WTC11 (cell line): Measurements from ENCODE around the gene PLP2. TPM values are rescaled to one million over a fixed set of nuclear protein-coding genes. Genes with fewer than 3 reads are reported as not detected.

Experiments used
- ATAC-seq: fragments of 200-7000 bp; cut with Tn5 transposase; 2 replicates; pipeline ENCODE4 v1.10.0; 2021; ENCODE audit warnings: mild to moderate bottlenecking, moderate library complexity
- CTCF ChIA-PET: fragments of 300-600 bp; sonication (Branson Sonifier 250); formaldehyde crosslinking; loops from one replicate; lab custom pipeline; 2021; ENCODE audit warnings: antibody characterized with exemption; lab: Charles Lee
- POLR2A ChIA-PET: fragments of 350-600 bp; sonication (Branson Sonifier 250); formaldehyde crosslinking; loops from one replicate; lab custom pipeline; 2021; ENCODE audit warnings: antibody characterized with exemption; lab: Charles Lee
- DNase-seq: peaks from one replicate; pipeline ENCODE4 v3.0.0; 2021; ENCODE audit warnings: low spot score
- H3K27ac Mint-ChIP-seq: 2 replicates; pipeline ENCODE4 v1.8.0; 2021; ENCODE audit warnings: mixed read lengths
- H3K27me3 Mint-ChIP-seq: 2 replicates; pipeline ENCODE4 v1.8.0; 2021; ENCODE audit warnings: low read depth, mild to moderate bottlenecking, moderate library complexity, mixed read lengths
- H3K36me3 Mint-ChIP-seq: 2 replicates; pipeline ENCODE4 v1.8.0; 2021; ENCODE audit warnings: mixed read lengths
- H3K4me1 Mint-ChIP-seq: 2 replicates; pipeline ENCODE4 v1.8.0; 2022; ENCODE audit warnings: mixed read lengths
- H3K4me3 Mint-ChIP-seq: 2 replicates; pipeline ENCODE4 v1.8.0; 2021; ENCODE audit warnings: mild to moderate bottlenecking, moderate library complexity, mixed read lengths
- H3K9me3 Mint-ChIP-seq: 2 replicates; pipeline ENCODE4 v1.8.0; 2021; ENCODE audit warnings: mixed read lengths
- ATF1 ChIP-seq: sonication (generic); formaldehyde crosslinking; IDR thresholded peaks from 2 replicates; pipeline ENCODE4 v1.8.1; 2023; ENCODE audit warnings: mild to moderate bottlenecking, moderate library complexity, missing genetic modification reagents
- ELF4 ChIP-seq: sonication (generic); formaldehyde crosslinking; IDR thresholded peaks from 2 replicates; pipeline ENCODE4 v1.8.1; 2022; ENCODE audit warnings: low read depth, mild to moderate bottlenecking, moderate library complexity, missing genetic modification reagents
- EMX1 ChIP-seq: fragments of 250-450 bp; sonication (Bioruptor Pico); IDR thresholded peaks from 2 replicates; pipeline ENCODE4 v1.8.0; 2021; ENCODE audit warnings: mild to moderate bottlenecking
- HMGA2 ChIP-seq: fragments of 250-450 bp; sonication (Bioruptor Pico); IDR thresholded peaks from 2 replicates; pipeline ENCODE4 v1.4.0; 2021; ENCODE audit warnings: mild to moderate bottlenecking, moderate library complexity
- NR2C2 ChIP-seq: sonication (generic); formaldehyde crosslinking; IDR thresholded peaks from 2 replicates; pipeline ENCODE4 v1.8.0; 2022; ENCODE audit warnings: mild to moderate bottlenecking, missing genetic modification reagents
- OVOL2 ChIP-seq: fragments of 250-450 bp; sonication (Bioruptor Pico); IDR thresholded peaks from 2 replicates; pipeline ENCODE4 v1.9.0; 2021; ENCODE audit warnings: mild to moderate bottlenecking, borderline replicate concordance
- SOX15 ChIP-seq: fragments of 250-450 bp; sonication (Bioruptor Pico); IDR thresholded peaks from 2 replicates; pipeline ENCODE4 v1.9.0; 2021; ENCODE audit warnings: mild to moderate bottlenecking
- TCF7 ChIP-seq: sonication (generic); formaldehyde crosslinking; IDR thresholded peaks from 2 replicates; pipeline ENCODE4 v1.8.0; 2022; ENCODE audit warnings: mild to moderate bottlenecking, low read depth, missing genetic modification reagents, moderate library complexity
- TEAD1 ChIP-seq: sonication (generic); formaldehyde crosslinking; IDR thresholded peaks from 2 replicates; pipeline ENCODE4 v1.8.0; 2022; ENCODE audit warnings: mild to moderate bottlenecking, missing genetic modification reagents
- ZNF121 ChIP-seq: sonication (generic); formaldehyde crosslinking; IDR thresholded peaks from 2 replicates; pipeline ENCODE4 v1.8.0; 2023; ENCODE audit warnings: missing genetic modification reagents
- ZNF263 ChIP-seq: sonication (generic); formaldehyde crosslinking; IDR thresholded peaks from 2 replicates; pipeline ENCODE4 v1.8.1; 2022; ENCODE audit warnings: low read depth, mild to moderate bottlenecking, moderate library complexity, missing genetic modification reagents
- ZNF671 ChIP-seq: fragments of 250-450 bp; sonication (Bioruptor Pico); IDR thresholded peaks from 2 replicates; pipeline ENCODE4 v1.8.0; 2021; ENCODE audit warnings: mild to moderate bottlenecking
- total RNA-seq: library from RNA; stranded (reverse); gene quantifications from 3 replicates; pipeline ENCODE4 v1.2.3, GENCODE V29; 2021
- TF ChIP-seq, protein P1 (sequence below): sonication (generic); formaldehyde crosslinking; conservative IDR thresholded peaks from 2 replicates; pipeline ENCODE4 v1.8.1; 2023; ENCODE audit warnings: mild to moderate bottlenecking, low read depth, missing genetic modification reagents, moderate library complexity
- TF ChIP-seq, protein P2 (sequence below): sonication (generic); formaldehyde crosslinking; IDR thresholded peaks from 2 replicates; pipeline ENCODE4 v1.8.0; 2023; ENCODE audit warnings: missing genetic modification reagents
- TF ChIP-seq, protein P3 (sequence below): fragments of 250-450 bp; sonication (Bioruptor Pico); IDR thresholded peaks from 2 replicates; pipeline ENCODE4 v1.8.0; 2021; ENCODE audit warnings: mild to moderate bottlenecking
- TF ChIP-seq, protein P4 (sequence below): sonication (generic); formaldehyde crosslinking; IDR thresholded peaks from 2 replicates; pipeline ENCODE4 v1.8.1; 2023; ENCODE audit warnings: mild to moderate bottlenecking, moderate library complexity, missing genetic modification reagents
- TF ChIP-seq, protein P5 (sequence below): fragments of 250-450 bp; sonication (Bioruptor Pico); IDR thresholded peaks from 2 replicates; pipeline ENCODE4 v1.9.0; 2021; ENCODE audit warnings: mild to moderate bottlenecking
- TF ChIP-seq, protein P6 (sequence below): fragments of 250-450 bp; sonication (Bioruptor Pico); IDR thresholded peaks from 2 replicates; pipeline ENCODE4 v1.9.0; 2021; ENCODE audit warnings: mild to moderate bottlenecking
- TF ChIP-seq, protein P7 (sequence below): fragments of 250-450 bp; sonication (Bioruptor Pico); IDR thresholded peaks from 2 replicates; pipeline ENCODE4 v1.9.0; 2021; ENCODE audit warnings: moderate library complexity, mild to moderate bottlenecking, inconsistent platforms, borderline replicate concordance
- TF ChIP-seq, protein P8 (sequence below): sonication (generic); formaldehyde crosslinking; IDR thresholded peaks from 2 replicates; pipeline ENCODE4 v1.8.0; 2023; ENCODE audit warnings: missing genetic modification reagents, mild to moderate bottlenecking, borderline replicate concordance

Gene PLP2
- total RNA-seq, 1 experiment from 2014 or later, result 12.4 TPM

DNA sequence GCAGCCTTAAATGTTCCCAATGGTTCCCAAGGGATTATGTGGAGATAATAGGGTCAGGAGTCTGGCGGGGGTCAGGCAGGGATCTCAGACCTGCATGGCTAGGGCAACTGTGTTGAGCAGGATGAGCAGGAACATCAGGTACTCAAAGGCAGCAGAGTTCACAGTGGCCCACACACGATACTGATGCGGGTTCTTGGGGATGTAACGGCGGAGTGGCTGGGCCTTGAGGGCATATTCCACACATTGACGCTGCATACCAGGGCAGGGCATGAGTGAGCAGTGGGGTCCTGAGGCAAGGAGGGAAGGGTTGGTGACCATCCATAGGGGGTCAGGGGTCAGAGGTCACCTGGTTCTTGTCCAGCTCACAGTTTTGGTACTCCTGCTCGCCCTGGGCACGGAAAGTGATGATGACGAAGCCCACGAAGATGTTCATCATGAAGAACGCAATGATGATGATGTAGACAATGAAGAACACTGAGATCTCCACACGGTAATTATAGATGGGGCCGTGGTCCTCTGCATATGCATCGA is 43.4 kb downstream of the PLP2 start (continued):
- TF ChIP-seq, protein P1, sequence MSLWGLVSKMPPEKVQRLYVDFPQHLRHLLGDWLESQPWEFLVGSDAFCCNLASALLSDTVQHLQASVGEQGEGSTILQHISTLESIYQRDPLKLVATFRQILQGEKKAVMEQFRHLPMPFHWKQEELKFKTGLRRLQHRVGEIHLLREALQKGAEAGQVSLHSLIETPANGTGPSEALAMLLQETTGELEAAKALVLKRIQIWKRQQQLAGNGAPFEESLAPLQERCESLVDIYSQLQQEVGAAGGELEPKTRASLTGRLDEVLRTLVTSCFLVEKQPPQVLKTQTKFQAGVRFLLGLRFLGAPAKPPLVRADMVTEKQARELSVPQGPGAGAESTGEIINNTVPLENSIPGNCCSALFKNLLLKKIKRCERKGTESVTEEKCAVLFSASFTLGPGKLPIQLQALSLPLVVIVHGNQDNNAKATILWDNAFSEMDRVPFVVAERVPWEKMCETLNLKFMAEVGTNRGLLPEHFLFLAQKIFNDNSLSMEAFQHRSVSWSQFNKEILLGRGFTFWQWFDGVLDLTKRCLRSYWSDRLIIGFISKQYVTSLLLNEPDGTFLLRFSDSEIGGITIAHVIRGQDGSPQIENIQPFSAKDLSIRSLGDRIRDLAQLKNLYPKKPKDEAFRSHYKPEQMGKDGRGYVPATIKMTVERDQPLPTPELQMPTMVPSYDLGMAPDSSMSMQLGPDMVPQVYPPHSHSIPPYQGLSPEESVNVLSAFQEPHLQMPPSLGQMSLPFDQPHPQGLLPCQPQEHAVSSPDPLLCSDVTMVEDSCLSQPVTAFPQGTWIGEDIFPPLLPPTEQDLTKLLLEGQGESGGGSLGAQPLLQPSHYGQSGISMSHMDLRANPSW, result no peak
- TF ChIP-seq ATF1 (CRISPR knock-in tag), result no peak
- TF ChIP-seq, protein P2, sequence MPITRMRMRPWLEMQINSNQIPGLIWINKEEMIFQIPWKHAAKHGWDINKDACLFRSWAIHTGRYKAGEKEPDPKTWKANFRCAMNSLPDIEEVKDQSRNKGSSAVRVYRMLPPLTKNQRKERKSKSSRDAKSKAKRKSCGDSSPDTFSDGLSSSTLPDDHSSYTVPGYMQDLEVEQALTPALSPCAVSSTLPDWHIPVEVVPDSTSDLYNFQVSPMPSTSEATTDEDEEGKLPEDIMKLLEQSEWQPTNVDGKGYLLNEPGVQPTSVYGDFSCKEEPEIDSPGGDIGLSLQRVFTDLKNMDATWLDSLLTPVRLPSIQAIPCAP (CRISPR knock-in tag), result no peak

DNA sequence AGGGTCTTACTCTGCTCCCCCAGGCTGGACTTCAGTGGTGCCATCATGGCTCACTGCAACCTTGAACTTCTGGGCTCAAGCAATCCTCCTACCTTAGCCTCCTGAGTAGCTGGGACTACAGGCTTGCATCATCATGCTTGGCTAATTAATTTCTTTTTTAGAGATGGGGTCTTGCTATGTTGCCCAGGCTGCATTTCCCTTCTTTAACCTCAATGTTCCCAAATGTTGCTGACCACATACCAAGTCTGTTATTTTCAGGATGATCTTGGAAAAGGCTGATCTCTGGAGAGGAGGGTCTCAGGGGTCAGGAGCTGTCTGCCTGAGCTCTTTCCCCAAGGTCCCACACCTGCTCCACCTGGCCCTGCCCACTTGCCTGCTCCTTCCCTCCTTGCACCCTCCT is 48.4 kb downstream of the PLP2 start:
- ChIA-PET CTCF (no interaction called here), POLR2A (no interaction called here)
- Mint-ChIP-seq H3K4me1 (no peaks in the 10 kb centered on the region), H3K27ac (no peak overlapping the region), H3K9me3 (no peaks in the 10 kb centered on the region), H3K4me3 (no peak overlapping the region), H3K36me3 (no peaks in the 10 kb centered on the region), H3K27me3 (peaks cover 19% of the 10 kb centered on the region)
- DNase-seq (no peak), ATAC-seq (no peak)
- TF ChIP-seq ELF4 (CRISPR knock-in tag) (no peak), TEAD1 (CRISPR knock-in tag) (no peak), OVOL2 (CRISPR knock-in tag) (no peak), SOX15 (CRISPR knock-in tag) (no peak), ZNF121 (CRISPR knock-in tag) (no peak), TCF7 (CRISPR knock-in tag) (no peak), ZNF263 (CRISPR knock-in tag) (no peak), HMGA2 (CRISPR knock-in tag) (no peak), ZNF671 (no peak), NR2C2 (no peak), EMX1 (CRISPR knock-in tag) (no peak)
- TF ChIP-seq, protein P3, sequence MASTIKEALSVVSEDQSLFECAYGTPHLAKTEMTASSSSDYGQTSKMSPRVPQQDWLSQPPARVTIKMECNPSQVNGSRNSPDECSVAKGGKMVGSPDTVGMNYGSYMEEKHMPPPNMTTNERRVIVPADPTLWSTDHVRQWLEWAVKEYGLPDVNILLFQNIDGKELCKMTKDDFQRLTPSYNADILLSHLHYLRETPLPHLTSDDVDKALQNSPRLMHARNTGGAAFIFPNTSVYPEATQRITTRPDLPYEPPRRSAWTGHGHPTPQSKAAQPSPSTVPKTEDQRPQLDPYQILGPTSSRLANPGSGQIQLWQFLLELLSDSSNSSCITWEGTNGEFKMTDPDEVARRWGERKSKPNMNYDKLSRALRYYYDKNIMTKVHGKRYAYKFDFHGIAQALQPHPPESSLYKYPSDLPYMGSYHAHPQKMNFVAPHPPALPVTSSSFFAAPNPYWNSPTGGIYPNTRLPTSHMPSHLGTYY, result no peak
- TF ChIP-seq, protein P4, sequence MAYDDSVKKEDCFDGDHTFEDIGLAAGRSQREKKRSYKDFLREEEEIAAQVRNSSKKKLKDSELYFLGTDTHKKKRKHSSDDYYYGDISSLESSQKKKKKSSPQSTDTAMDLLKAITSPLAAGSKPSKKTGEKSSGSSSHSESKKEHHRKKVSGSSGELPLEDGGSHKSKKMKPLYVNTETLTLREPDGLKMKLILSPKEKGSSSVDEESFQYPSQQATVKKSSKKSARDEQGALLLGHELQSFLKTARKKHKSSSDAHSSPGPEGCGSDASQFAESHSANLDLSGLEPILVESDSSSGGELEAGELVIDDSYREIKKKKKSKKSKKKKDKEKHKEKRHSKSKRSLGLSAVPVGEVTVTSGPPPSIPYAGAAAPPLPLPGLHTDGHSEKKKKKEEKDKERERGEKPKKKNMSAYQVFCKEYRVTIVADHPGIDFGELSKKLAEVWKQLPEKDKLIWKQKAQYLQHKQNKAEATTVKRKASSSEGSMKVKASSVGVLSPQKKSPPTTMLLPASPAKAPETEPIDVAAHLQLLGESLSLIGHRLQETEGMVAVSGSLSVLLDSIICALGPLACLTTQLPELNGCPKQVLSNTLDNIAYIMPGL (CRISPR knock-in tag), result no peak
- TF ChIP-seq, protein P2 (CRISPR knock-in tag), result no peak
- TF ChIP-seq, protein P5, sequence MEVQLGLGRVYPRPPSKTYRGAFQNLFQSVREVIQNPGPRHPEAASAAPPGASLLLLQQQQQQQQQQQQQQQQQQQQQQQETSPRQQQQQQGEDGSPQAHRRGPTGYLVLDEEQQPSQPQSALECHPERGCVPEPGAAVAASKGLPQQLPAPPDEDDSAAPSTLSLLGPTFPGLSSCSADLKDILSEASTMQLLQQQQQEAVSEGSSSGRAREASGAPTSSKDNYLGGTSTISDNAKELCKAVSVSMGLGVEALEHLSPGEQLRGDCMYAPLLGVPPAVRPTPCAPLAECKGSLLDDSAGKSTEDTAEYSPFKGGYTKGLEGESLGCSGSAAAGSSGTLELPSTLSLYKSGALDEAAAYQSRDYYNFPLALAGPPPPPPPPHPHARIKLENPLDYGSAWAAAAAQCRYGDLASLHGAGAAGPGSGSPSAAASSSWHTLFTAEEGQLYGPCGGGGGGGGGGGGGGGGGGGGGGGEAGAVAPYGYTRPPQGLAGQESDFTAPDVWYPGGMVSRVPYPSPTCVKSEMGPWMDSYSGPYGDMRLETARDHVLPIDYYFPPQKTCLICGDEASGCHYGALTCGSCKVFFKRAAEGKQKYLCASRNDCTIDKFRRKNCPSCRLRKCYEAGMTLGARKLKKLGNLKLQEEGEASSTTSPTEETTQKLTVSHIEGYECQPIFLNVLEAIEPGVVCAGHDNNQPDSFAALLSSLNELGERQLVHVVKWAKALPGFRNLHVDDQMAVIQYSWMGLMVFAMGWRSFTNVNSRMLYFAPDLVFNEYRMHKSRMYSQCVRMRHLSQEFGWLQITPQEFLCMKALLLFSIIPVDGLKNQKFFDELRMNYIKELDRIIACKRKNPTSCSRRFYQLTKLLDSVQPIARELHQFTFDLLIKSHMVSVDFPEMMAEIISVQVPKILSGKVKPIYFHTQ, result no peak
- TF ChIP-seq, protein P6, sequence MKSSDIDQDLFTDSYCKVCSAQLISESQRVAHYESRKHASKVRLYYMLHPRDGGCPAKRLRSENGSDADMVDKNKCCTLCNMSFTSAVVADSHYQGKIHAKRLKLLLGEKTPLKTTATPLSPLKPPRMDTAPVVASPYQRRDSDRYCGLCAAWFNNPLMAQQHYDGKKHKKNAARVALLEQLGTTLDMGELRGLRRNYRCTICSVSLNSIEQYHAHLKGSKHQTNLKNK (CRISPR knock-in tag), result no peak
- TF ChIP-seq, protein P7, sequence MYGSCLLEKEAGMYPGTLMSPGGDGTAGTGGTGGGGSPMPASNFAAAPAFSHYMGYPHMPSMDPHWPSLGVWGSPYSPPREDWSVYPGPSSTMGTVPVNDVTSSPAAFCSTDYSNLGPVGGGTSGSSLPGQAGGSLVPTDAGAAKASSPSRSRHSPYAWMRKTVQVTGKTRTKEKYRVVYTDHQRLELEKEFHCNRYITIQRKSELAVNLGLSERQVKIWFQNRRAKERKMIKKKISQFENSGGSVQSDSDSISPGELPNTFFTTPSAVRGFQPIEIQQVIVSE, result no peak
- TF ChIP-seq, protein P8, sequence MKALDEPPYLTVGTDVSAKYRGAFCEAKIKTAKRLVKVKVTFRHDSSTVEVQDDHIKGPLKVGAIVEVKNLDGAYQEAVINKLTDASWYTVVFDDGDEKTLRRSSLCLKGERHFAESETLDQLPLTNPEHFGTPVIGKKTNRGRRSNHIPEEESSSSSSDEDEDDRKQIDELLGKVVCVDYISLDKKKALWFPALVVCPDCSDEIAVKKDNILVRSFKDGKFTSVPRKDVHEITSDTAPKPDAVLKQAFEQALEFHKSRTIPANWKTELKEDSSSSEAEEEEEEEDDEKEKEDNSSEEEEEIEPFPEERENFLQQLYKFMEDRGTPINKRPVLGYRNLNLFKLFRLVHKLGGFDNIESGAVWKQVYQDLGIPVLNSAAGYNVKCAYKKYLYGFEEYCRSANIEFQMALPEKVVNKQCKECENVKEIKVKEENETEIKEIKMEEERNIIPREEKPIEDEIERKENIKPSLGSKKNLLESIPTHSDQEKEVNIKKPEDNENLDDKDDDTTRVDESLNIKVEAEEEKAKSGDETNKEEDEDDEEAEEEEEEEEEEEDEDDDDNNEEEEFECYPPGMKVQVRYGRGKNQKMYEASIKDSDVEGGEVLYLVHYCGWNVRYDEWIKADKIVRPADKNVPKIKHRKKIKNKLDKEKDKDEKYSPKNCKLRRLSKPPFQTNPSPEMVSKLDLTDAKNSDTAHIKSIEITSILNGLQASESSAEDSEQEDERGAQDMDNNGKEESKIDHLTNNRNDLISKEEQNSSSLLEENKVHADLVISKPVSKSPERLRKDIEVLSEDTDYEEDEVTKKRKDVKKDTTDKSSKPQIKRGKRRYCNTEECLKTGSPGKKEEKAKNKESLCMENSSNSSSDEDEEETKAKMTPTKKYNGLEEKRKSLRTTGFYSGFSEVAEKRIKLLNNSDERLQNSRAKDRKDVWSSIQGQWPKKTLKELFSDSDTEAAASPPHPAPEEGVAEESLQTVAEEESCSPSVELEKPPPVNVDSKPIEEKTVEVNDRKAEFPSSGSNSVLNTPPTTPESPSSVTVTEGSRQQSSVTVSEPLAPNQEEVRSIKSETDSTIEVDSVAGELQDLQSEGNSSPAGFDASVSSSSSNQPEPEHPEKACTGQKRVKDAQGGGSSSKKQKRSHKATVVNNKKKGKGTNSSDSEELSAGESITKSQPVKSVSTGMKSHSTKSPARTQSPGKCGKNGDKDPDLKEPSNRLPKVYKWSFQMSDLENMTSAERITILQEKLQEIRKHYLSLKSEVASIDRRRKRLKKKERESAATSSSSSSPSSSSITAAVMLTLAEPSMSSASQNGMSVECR (CRISPR knock-in tag), result no peak
